HepG2 (cell line): ENCODE results near the gene SPAG7. TPM values are rescaled to one million over a fixed set of nuclear protein-coding genes. Genes with fewer than 3 reads are reported as not detected.

Source experiments
- BORCS8-MEF2B ChIP-seq: sonication (generic); formaldehyde crosslinking; IDR thresholded peaks from 2 replicates; pipeline ENCODE4 v1.8.0; 2022; ENCODE audit warnings: mild to moderate bottlenecking, missing genetic modification reagents
- CC2D1A ChIP-seq: sonication (generic); formaldehyde crosslinking; IDR thresholded peaks from 2 replicates; pipeline ENCODE4 v1.8.1; 2023; ENCODE audit warnings: mild to moderate bottlenecking, missing genetic modification reagents
- EED ChIP-seq: sonication (generic); formaldehyde crosslinking; IDR thresholded peaks from 2 replicates; pipeline ENCODE4 v1.5.0; 2020; ENCODE audit warnings: mild to moderate bottlenecking, missing genetic modification reagents
- GABPA ChIP-seq, 2 experiments: IDR thresholded peaks; 2 replicates each; pipeline ENCODE4 v1.6.1; 2011 to 2016; ENCODE audit warnings: low read depth in 2 of 2, low read length in 1 of 2, missing biosample characterization in 1 of 2, missing genetic modification characterization in 1 of 2
- HNF4A ChIP-seq: sonication (generic); formaldehyde crosslinking; IDR thresholded peaks from 2 replicates; pipeline ENCODE4 v1.4.0; 2020; ENCODE audit warnings: missing genetic modification reagents
- JUND ChIP-seq: sonication (generic); formaldehyde crosslinking; IDR thresholded peaks from 2 replicates; pipeline ENCODE4 v1.8.0; 2022; ENCODE audit warnings: mild to moderate bottlenecking, missing genetic modification reagents
- PAXIP1 ChIP-seq: sonication (generic); formaldehyde crosslinking; conservative IDR thresholded peaks from 2 replicates; pipeline ENCODE4 v1.4.0; 2020; ENCODE audit warnings: mild to moderate bottlenecking, missing genetic modification reagents, moderate library complexity
- SNAPC4 ChIP-seq: sonication (generic); formaldehyde crosslinking; IDR thresholded peaks from 2 replicates; pipeline ENCODE4 v1.4.0; 2020; ENCODE audit warnings: mild to moderate bottlenecking, missing genetic modification reagents
- ZFX ChIP-seq: sonication (generic); formaldehyde crosslinking; IDR thresholded peaks from 2 replicates; pipeline ENCODE4 v1.4.0; 2020; ENCODE audit warnings: mild to moderate bottlenecking, low read depth, missing genetic modification reagents, moderate library complexity
- ZNF274 ChIP-seq: sonication (generic); formaldehyde crosslinking; IDR thresholded peaks from 2 replicates; pipeline ENCODE4 v1.5.1; 2020; ENCODE audit warnings: mild to moderate bottlenecking, missing genetic modification reagents
- polyA plus RNA-seq, 8 experiments: library from polyadenylated mRNA; depleted of rRNA in 3 of 8; stranded (reverse) in 7 of 8; unstranded in 1 of 8; fragments of >200 nt; fragmentation: Illumina TruSeq in 4 of 8; extraction: Trizol in 4 of 8; gene quantifications; 2 replicates each; pipeline versions ENCODE4 v1.2.1 to v1.2.3, GENCODE V29; 2011 to 2016; ENCODE audit warnings: low read depth in 4 of 8, missing spikeins in 1 of 8, mixed read lengths in 1 of 8; ENCODE audit not compliant: insufficient read depth in 1 of 8
- total RNA-seq, 5 experiments: library from RNA; depleted of rRNA; stranded (reverse); fragments of >200 nt; fragmentation: Illumina TruSeq; extraction: Trizol; gene quantifications; 2 replicates each; pipeline ENCODE4 v1.2.3, GENCODE V29; 2016; ENCODE audit warnings: low read depth in 1 of 5
- TF ChIP-seq, protein P1 (sequence below), 2 experiments: sonication (generic) in 1 of 2; formaldehyde crosslinking in 1 of 2; IDR thresholded peaks; 2 replicates each; pipeline versions ENCODE4 v1.4.0 to v1.6.1; 2018 to 2020; ENCODE audit warnings: missing genetic modification reagents in 2 of 2, borderline replicate concordance in 1 of 2, low read depth in 1 of 2, mild to moderate bottlenecking in 1 of 2, missing biosample characterization in 1 of 2
- TF ChIP-seq, protein P2 (sequence below): sonication (generic); formaldehyde crosslinking; IDR thresholded peaks from 2 replicates; pipeline ENCODE4 v1.8.0; 2022; ENCODE audit warnings: mild to moderate bottlenecking, missing genetic modification reagents; ENCODE audit not compliant: insufficient replicate concordance

Gene SPAG7
- total and polyA plus RNA-seq, 2 of the 13 experiments (the other 11 are each of a cell fraction or from before 2014, with no cell fraction given): 51.0 to 59.0 TPM

GRCh38 chr17:4998732-4999429 lies 31.3 kb upstream of the SPAG7 start (continued):
- TF ChIP-seq BORCS8-MEF2B (peak; percentile 78; the same call in 1 of the 2 replicates), ZFX (CRISPR knock-in tag) (peak; percentile 93), PAXIP1 (CRISPR knock-in tag) (peak; percentile 95), EED (no peak), GABPA (IDR thresholded peaks at IDR 0.05; ENCODE audit: low read depth, low read length) (peak; percentile 46), GABPA (CRISPR knock-in tag; IDR thresholded peaks at IDR 0.05; ENCODE audit: low read depth) (peak; percentile 79), HNF4A (peak; percentile 99), SNAPC4 (peak; percentile 44; the same call in 1 of the 2 replicates), JUND (CRISPR knock-in tag) (0 out of 2 replicates have a peak, but pooled peaks have one; percentile 13), CC2D1A (CRISPR knock-in tag) (0 out of 2 replicates have a peak, but pooled peaks have one; percentile 25), ZNF274 (CRISPR knock-in tag) (0 out of 2 replicates have a peak, but pooled peaks have one; percentile 26)
- TF ChIP-seq, protein P1, sequence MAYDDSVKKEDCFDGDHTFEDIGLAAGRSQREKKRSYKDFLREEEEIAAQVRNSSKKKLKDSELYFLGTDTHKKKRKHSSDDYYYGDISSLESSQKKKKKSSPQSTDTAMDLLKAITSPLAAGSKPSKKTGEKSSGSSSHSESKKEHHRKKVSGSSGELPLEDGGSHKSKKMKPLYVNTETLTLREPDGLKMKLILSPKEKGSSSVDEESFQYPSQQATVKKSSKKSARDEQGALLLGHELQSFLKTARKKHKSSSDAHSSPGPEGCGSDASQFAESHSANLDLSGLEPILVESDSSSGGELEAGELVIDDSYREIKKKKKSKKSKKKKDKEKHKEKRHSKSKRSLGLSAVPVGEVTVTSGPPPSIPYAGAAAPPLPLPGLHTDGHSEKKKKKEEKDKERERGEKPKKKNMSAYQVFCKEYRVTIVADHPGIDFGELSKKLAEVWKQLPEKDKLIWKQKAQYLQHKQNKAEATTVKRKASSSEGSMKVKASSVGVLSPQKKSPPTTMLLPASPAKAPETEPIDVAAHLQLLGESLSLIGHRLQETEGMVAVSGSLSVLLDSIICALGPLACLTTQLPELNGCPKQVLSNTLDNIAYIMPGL (CRISPR knock-in tag; IDR thresholded peaks at IDR 0.05; ENCODE audit: borderline replicate concordance in 1 of 2, low read depth in 1 of 2): peak in 1 of 2 experiments; percentile 40; a peak in 3 of 4 replicates
- TF ChIP-seq, protein P2, sequence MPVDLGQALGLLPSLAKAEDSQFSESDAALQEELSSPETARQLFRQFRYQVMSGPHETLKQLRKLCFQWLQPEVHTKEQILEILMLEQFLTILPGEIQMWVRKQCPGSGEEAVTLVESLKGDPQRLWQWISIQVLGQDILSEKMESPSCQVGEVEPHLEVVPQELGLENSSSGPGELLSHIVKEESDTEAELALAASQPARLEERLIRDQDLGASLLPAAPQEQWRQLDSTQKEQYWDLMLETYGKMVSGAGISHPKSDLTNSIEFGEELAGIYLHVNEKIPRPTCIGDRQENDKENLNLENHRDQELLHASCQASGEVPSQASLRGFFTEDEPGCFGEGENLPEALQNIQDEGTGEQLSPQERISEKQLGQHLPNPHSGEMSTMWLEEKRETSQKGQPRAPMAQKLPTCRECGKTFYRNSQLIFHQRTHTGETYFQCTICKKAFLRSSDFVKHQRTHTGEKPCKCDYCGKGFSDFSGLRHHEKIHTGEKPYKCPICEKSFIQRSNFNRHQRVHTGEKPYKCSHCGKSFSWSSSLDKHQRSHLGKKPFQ: no peak
